Retinal pigment epithelial cell (primary cell): ENCODE data around the gene FHOD1.
A peak's percentile ranks its signal among the peaks of the same experiment; 100 is the strongest.

ENCODE experiments used
- DNase-seq: peaks from one replicate; pipeline ENCODE4 v3.0.0-alpha.2; 2010; ENCODE audit warnings: low read depth
- H3K4me3 ChIP-seq: 2 replicates; pipeline ENCODE4 v1.5.1; 2011; ENCODE audit warnings: mild to moderate bottlenecking, low read length, control low read depth, moderate library complexity
- TF ChIP-seq, protein P1 (sequence below): conservative IDR thresholded peaks from 2 replicates; pipeline ENCODE4 v1.5.1; 2011; ENCODE audit warnings: low read depth, low read length, control low read depth, inconsistent platforms

The FHOD1 gene

DNA sequence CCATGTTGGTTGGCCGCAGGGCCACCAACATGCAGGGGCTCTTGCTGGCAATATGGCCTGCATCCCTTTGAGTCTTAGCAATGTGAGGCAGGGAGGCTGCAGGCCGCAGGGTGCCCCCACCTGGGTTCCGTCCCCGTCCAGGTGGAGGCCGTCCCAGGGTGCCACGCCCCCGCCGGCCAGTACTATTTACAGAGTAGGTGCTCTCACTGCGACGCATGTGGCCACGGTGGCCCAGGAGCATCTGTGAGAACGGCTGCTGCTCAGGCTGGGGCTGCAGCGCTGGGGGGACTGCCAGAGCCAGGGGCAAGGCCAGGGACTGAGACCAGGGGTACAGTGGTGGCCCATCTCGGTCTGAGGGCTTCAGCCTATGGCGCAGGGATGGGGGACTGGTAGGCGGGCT lies 67.1 kb downstream of the FHOD1 start:
- no peak overlapping the region for H3K4me3 ChIP-seq
- TF ChIP-seq, protein P1, sequence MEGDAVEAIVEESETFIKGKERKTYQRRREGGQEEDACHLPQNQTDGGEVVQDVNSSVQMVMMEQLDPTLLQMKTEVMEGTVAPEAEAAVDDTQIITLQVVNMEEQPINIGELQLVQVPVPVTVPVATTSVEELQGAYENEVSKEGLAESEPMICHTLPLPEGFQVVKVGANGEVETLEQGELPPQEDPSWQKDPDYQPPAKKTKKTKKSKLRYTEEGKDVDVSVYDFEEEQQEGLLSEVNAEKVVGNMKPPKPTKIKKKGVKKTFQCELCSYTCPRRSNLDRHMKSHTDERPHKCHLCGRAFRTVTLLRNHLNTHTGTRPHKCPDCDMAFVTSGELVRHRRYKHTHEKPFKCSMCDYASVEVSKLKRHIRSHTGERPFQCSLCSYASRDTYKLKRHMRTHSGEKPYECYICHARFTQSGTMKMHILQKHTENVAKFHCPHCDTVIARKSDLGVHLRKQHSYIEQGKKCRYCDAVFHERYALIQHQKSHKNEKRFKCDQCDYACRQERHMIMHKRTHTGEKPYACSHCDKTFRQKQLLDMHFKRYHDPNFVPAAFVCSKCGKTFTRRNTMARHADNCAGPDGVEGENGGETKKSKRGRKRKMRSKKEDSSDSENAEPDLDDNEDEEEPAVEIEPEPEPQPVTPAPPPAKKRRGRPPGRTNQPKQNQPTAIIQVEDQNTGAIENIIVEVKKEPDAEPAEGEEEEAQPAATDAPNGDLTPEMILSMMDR: no peak

GRCh38 chr16:67179421-67180080 lies 67.7 kb downstream of the FHOD1 start:
- TF ChIP-seq, protein P1: peak; percentile 18
- DNase-seq: no peak
- no peak overlapping the region for H3K4me3 ChIP-seq

More for the DNA sequence above, 67.1 kb downstream of the FHOD1 start:
- DNase-seq: no peak
